Measurements from ENCODE around the gene TSHZ2.
A peak's percentile ranks its signal among the peaks of the same experiment; 100 is the strongest.
"Not testable (repeated sequence)": the region's sequence is repeated elsewhere in the genome, so short reads cannot be mapped to it uniquely, and the experiment has no call there.

The TSHZ2 gene

GRCh38 chr20:53408691-53409446, 436.7 kb downstream of the TSHZ2 start:
- Histone ChIP-seq H3K9me3 (ENCODE audit: control insufficient read depth, insufficient read depth, low read depth, low read length) (no peaks in the 10 kb centered on the region), H3K4me1 (ENCODE audit: control insufficient read depth, insufficient read depth, low read length) (peaks cover 6% of the 10 kb centered on the region), H3K27me3 (ENCODE audit: control insufficient read depth, insufficient read depth, low read length) (no peaks in the 10 kb centered on the region), H3K27ac (ENCODE audit: low read depth, low read length) (no peak overlapping the region), H3K4me3 (ENCODE audit: low read depth, low read length) (no peak overlapping the region), H3K9ac (ENCODE audit: low read length) (no peak overlapping the region), H3K36me3 (ENCODE audit: control insufficient read depth, insufficient read depth, low read length) (no peaks in the 10 kb centered on the region)

GRCh38 chr20:53409447-53409717, 437.2 kb downstream of the TSHZ2 start:
- Histone ChIP-seq H3K27me3 (ENCODE audit: control insufficient read depth, insufficient read depth, low read length) (no peaks in the 10 kb centered on the region), H3K27ac (ENCODE audit: low read depth, low read length) (no peak overlapping the region), H3K4me3 (ENCODE audit: low read depth, low read length) (no peak overlapping the region), H3K9ac (ENCODE audit: low read length) (no peak overlapping the region), H3K36me3 (ENCODE audit: control insufficient read depth, insufficient read depth, low read length) (no peaks in the 10 kb centered on the region), H3K4me1 (ENCODE audit: control insufficient read depth, insufficient read depth, low read length) (peaks cover 6% of the 10 kb centered on the region), H3K9me3 (ENCODE audit: control insufficient read depth, insufficient read depth, low read depth, low read length) (no peaks in the 10 kb centered on the region)

GRCh38 chr20:53411129-53411528, 439.0 kb downstream of the TSHZ2 start:
- Histone ChIP-seq H3K9me3 (ENCODE audit: control insufficient read depth, insufficient read depth, low read depth, low read length) (no peaks in the 10 kb centered on the region), H3K27ac (ENCODE audit: low read depth, low read length) (no peak overlapping the region), H3K4me3 (ENCODE audit: low read depth, low read length) (no peak overlapping the region), H3K36me3 (ENCODE audit: control insufficient read depth, insufficient read depth, low read length) (no peaks in the 10 kb centered on the region), H3K27me3 (ENCODE audit: control insufficient read depth, insufficient read depth, low read length) (no peaks in the 10 kb centered on the region), H3K4me1 (ENCODE audit: control insufficient read depth, insufficient read depth, low read length) (peaks cover 6% of the 10 kb centered on the region), H3K9ac (ENCODE audit: low read length) (no peak overlapping the region)

- Histone ChIP-seq H3K9ac (ENCODE audit: low read length) (no peak overlapping the region), H3K27me3 (ENCODE audit: control insufficient read depth, insufficient read depth, low read length) (no peaks in the 10 kb centered on the region), H3K9me3 (ENCODE audit: control insufficient read depth, insufficient read depth, low read depth, low read length) (no peaks in the 10 kb centered on the region), H3K27ac (ENCODE audit: low read depth, low read length) (no peak overlapping the region), H3K4me1 (ENCODE audit: control insufficient read depth, insufficient read depth, low read length) (peaks cover 6% of the 10 kb centered on the region), H3K36me3 (ENCODE audit: control insufficient read depth, insufficient read depth, low read length) (no peaks in the 10 kb centered on the region), H3K4me3 (ENCODE audit: low read depth, low read length) (no peak overlapping the region)
Observed at GRCh38 chr20:53411891-53412290, 439.7 kb downstream of the TSHZ2 start.

- H3K27ac ChIP-seq (ENCODE audit: low read depth, low read length), result no peak overlapping the region
- peak overlapping the region; percentile 46 for H3K4me3 ChIP-seq (ENCODE audit: low read depth, low read length)
- no peaks in the 10 kb centered on the region for H3K27me3 ChIP-seq (ENCODE audit: control insufficient read depth, insufficient read depth, low read length)
- no peaks in the 10 kb centered on the region for H3K9me3 ChIP-seq (ENCODE audit: control insufficient read depth, insufficient read depth, low read depth, low read length)
- no peaks in the 10 kb centered on the region for H3K36me3 ChIP-seq (ENCODE audit: control insufficient read depth, insufficient read depth, low read length)
- H3K4me1 ChIP-seq (ENCODE audit: control insufficient read depth, insufficient read depth, low read length), result peaks cover 6% of the 10 kb centered on the region
- peak overlapping the region; percentile 19 for H3K9ac ChIP-seq (ENCODE audit: low read length)
Observed at GRCh38 chr20:53412577-53413185, 440.5 kb downstream of the TSHZ2 start.

GRCh38 chr20:53413186-53413631, 441.1 kb downstream of the TSHZ2 start:
- peak overlapping the region; percentile 46 for H3K4me3 ChIP-seq (ENCODE audit: low read depth, low read length)
- H3K4me1 ChIP-seq (ENCODE audit: control insufficient read depth, insufficient read depth, low read length), result peaks cover 6% of the 10 kb centered on the region
- H3K9ac ChIP-seq (ENCODE audit: low read length), result no peak overlapping the region
- H3K36me3 ChIP-seq (ENCODE audit: control insufficient read depth, insufficient read depth, low read length), result no peaks in the 10 kb centered on the region
- H3K27ac ChIP-seq (ENCODE audit: low read depth, low read length), result no peak overlapping the region
- H3K27me3 ChIP-seq (ENCODE audit: control insufficient read depth, insufficient read depth, low read length), result no peaks in the 10 kb centered on the region
- no peaks in the 10 kb centered on the region for H3K9me3 ChIP-seq (ENCODE audit: control insufficient read depth, insufficient read depth, low read depth, low read length)

- H3K4me1 ChIP-seq (ENCODE audit: control insufficient read depth, insufficient read depth, low read length); H3K9ac ChIP-seq (ENCODE audit: low read length); H3K36me3 ChIP-seq (ENCODE audit: control insufficient read depth, insufficient read depth, low read length); H3K9me3 ChIP-seq (ENCODE audit: control insufficient read depth, insufficient read depth, low read depth, low read length); H3K27ac ChIP-seq (ENCODE audit: low read depth, low read length); H3K27me3 ChIP-seq (ENCODE audit: control insufficient read depth, insufficient read depth, low read length); H3K4me3 ChIP-seq (ENCODE audit: low read depth, low read length): not testable (repeated sequence)
Observed at GRCh38 chr20:53413845-53414244, 441.7 kb downstream of the TSHZ2 start.

- no peaks in the 10 kb centered on the region for H3K4me1 ChIP-seq (ENCODE audit: control insufficient read depth, insufficient read depth, low read length)
- H3K27ac ChIP-seq (ENCODE audit: low read depth, low read length), result no peak overlapping the region
- no peaks in the 10 kb centered on the region for H3K36me3 ChIP-seq (ENCODE audit: control insufficient read depth, insufficient read depth, low read length)
- H3K27me3 ChIP-seq (ENCODE audit: control insufficient read depth, insufficient read depth, low read length), result no peaks in the 10 kb centered on the region
- H3K9me3 ChIP-seq (ENCODE audit: control insufficient read depth, insufficient read depth, low read depth, low read length), result no peaks in the 10 kb centered on the region
- H3K4me3 ChIP-seq (ENCODE audit: low read depth, low read length), result no peak overlapping the region
- no peak overlapping the region for H3K9ac ChIP-seq (ENCODE audit: low read length)
Observed at GRCh38 chr20:53419693-53420460, 447.7 kb downstream of the TSHZ2 start.

- Histone ChIP-seq H3K4me3 (ENCODE audit: low read depth, low read length) (no peak overlapping the region), H3K4me1 (ENCODE audit: control insufficient read depth, insufficient read depth, low read length) (no peaks in the 10 kb centered on the region), H3K9me3 (ENCODE audit: control insufficient read depth, insufficient read depth, low read depth, low read length) (no peaks in the 10 kb centered on the region), H3K27me3 (ENCODE audit: control insufficient read depth, insufficient read depth, low read length) (no peaks in the 10 kb centered on the region), H3K36me3 (ENCODE audit: control insufficient read depth, insufficient read depth, low read length) (no peaks in the 10 kb centered on the region), H3K27ac (ENCODE audit: low read depth, low read length) (no peak overlapping the region), H3K9ac (ENCODE audit: low read length) (no peak overlapping the region)
Observed at GRCh38 chr20:53421343-53421742, 449.2 kb downstream of the TSHZ2 start.

- Histone ChIP-seq H3K9ac (ENCODE audit: low read length) (no peak overlapping the region), H3K27ac (ENCODE audit: low read depth, low read length) (no peak overlapping the region), H3K9me3 (ENCODE audit: control insufficient read depth, insufficient read depth, low read depth, low read length) (no peaks in the 10 kb centered on the region), H3K4me1 (ENCODE audit: control insufficient read depth, insufficient read depth, low read length) (no peaks in the 10 kb centered on the region), H3K36me3 (ENCODE audit: control insufficient read depth, insufficient read depth, low read length) (no peaks in the 10 kb centered on the region), H3K27me3 (ENCODE audit: control insufficient read depth, insufficient read depth, low read length) (no peaks in the 10 kb centered on the region), H3K4me3 (ENCODE audit: low read depth, low read length) (no peak overlapping the region)
Observed at GRCh38 chr20:53422039-53422438, 449.9 kb downstream of the TSHZ2 start.

GRCh38 chr20:53423587-53424146, 451.5 kb downstream of the TSHZ2 start:
- no peak overlapping the region for H3K4me3 ChIP-seq (ENCODE audit: low read depth, low read length)
- no peaks in the 10 kb centered on the region for H3K4me1 ChIP-seq (ENCODE audit: control insufficient read depth, insufficient read depth, low read length)
- no peak overlapping the region for H3K9ac ChIP-seq (ENCODE audit: low read length)
- no peak overlapping the region for H3K27ac ChIP-seq (ENCODE audit: low read depth, low read length)
- no peaks in the 10 kb centered on the region for H3K9me3 ChIP-seq (ENCODE audit: control insufficient read depth, insufficient read depth, low read depth, low read length)
- no peaks in the 10 kb centered on the region for H3K36me3 ChIP-seq (ENCODE audit: control insufficient read depth, insufficient read depth, low read length)
- no peaks in the 10 kb centered on the region for H3K27me3 ChIP-seq (ENCODE audit: control insufficient read depth, insufficient read depth, low read length)

Data from HUES6 (cell line).